ENCODE measurements around the gene GRK4. TPM values are rescaled to one million over a fixed set of nuclear protein-coding genes. Genes with fewer than 3 reads are reported as not detected.

The GRK4 gene
- total and polyA plus RNA-seq, 11 donors: 4.9 to 12.0 (median 9.3) TPM

DNA sequence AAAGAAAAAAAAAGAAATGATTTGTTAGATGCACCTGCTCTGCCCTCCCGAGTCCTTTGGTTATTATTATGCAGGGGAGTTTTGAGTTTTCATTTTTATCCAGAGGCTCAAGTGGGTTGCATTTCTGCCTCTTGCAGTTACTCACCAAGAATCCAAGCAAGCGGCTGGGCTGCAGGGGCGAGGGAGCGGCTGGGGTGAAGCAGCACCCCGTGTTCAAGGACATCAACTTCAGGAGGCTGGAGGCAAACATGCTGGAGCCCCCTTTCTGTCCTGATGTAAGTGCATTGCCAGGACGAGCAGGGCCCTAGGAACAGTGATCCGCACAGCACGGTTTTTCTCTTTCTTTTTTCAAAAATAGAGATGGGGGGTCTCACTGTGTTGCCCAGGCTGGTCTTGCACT is 71.9 kb downstream of the GRK4 start:
- Histone ChIP-seq H3K27me3 (no peaks in the 10 kb centered on the region), H3K4me1 (peaks cover 0 to 20% (median 12%) of the 10 kb centered on the region in 12 donors), H3K9me3 (no peaks in the 10 kb centered on the region), H3K27ac (no peak overlapping the region), H3K4me3 (no peak overlapping the region), H3K36me3 (no peaks in the 10 kb centered on the region)
- ATAC-seq (no peak), DNase-seq (no peak)
- TF ChIP-seq POLR2A (IDR thresholded peaks at IDR 0.05): no peak
- TF ChIP-seq, protein P1, sequence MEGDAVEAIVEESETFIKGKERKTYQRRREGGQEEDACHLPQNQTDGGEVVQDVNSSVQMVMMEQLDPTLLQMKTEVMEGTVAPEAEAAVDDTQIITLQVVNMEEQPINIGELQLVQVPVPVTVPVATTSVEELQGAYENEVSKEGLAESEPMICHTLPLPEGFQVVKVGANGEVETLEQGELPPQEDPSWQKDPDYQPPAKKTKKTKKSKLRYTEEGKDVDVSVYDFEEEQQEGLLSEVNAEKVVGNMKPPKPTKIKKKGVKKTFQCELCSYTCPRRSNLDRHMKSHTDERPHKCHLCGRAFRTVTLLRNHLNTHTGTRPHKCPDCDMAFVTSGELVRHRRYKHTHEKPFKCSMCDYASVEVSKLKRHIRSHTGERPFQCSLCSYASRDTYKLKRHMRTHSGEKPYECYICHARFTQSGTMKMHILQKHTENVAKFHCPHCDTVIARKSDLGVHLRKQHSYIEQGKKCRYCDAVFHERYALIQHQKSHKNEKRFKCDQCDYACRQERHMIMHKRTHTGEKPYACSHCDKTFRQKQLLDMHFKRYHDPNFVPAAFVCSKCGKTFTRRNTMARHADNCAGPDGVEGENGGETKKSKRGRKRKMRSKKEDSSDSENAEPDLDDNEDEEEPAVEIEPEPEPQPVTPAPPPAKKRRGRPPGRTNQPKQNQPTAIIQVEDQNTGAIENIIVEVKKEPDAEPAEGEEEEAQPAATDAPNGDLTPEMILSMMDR (IDR thresholded peaks at IDR 0.05): no peak
- intact Hi-C loops (cut with DNase I): loop anchor here in 7 of 10 donors (2.0 to 10.0 kb wide), 6 partner anchors 58 to 278 kb away; partner anchors contain the start of genes GRK4 (in 2 of the 7), NOP14 (in 2 of the 7) and TNIP2 (in 1 of the 7)
- WGBS, 4 donors: 88 to 95% (median 92%) methylated on average over 8 of the region's 8 CpGs

DNA sequence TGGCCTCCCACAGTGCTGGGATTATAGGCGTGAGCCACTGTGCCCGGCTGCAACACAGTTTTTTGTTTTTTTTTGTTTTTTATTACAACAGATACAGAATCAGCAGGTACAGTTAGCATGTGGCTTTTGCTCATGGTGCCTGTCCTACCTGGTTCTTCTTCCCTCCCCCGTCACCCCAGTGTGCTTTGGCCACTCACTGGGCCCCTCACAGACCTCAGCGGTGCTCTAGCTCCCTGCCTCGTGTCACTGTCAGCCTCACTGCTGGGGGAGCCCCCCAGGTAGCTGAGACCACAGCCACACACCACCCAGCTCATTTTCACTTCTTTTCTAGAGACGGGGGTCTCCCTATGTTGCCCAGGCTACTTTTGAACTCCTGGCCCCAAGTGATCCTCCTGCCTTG is 72.3 kb downstream of the GRK4 start:
- Histone ChIP-seq H3K4me1 (peaks cover 0 to 21% (median 12%) of the 10 kb centered on the region in 12 donors), H3K36me3 (no peaks in the 10 kb centered on the region), H3K4me3 (no peak overlapping the region), H3K9me3 (no peaks in the 10 kb centered on the region), H3K27me3 (no peaks in the 10 kb centered on the region), H3K27ac (no peak overlapping the region)
- ATAC-seq (no peak), DNase-seq (no peak)
- TF ChIP-seq POLR2A (IDR thresholded peaks at IDR 0.05): no peak
- TF ChIP-seq, protein P1 (IDR thresholded peaks at IDR 0.05): no peak
- 87 to 93% (median 90%) methylated on average over 6 of the region's 6 CpGs for WGBS, 4 donors
- intact Hi-C loops (cut with DNase I): loop anchor here in 7 of 10 donors (2.0 to 10.0 kb wide), 7 partner anchors 57 to 279 kb away; partner anchors contain the start of genes GRK4 (in 2 of the 7), NOP14 (in 2 of the 7) and TNIP2 (in 1 of the 7)

DNA sequence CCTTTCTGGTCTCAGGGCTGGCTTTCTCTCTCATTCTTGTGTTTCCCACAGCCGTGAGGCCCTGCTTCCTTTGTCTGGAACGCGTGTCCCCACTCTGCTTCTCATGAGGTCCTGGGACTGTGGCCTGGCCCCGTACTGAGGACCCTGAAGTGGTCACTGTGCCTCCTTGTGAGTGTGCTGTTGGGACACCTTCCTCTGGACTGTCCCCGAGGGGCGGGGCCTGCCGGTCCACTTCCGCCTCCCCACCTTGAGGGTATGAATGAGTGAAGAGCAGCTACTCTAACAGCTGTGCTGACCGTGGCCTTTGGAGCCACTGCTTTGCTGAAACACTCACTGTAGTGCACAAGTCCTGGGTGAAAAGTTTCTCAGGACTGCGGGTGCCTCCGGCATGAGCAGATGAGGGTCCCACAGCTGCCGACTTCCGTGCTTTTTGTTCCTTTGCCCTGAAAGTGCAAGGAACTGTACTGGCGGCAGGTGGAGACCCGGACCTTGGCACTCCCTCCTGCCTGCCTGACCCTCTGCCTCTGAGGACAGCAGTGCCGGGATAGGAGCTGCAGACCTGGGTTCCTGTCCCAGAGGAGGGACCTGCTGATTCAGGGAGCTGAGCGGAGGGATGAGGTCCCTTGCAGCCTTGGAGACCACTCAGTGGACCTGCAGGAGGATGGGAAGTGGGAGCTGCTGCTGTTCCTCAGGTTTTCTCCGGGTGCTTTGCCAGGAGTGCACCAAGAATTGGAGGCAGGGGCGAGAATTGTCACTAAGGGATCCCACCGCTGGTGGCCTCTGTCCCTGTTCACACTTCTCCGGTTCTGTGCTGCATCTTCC is 73.0 kb downstream of the GRK4 start:
- Histone ChIP-seq H3K27ac (no peak overlapping the region), H3K27me3 (no peaks in the 10 kb centered on the region), H3K9me3 (no peaks in the 10 kb centered on the region), H3K4me1 (peaks cover 0 to 27% (median 13%) of the 10 kb centered on the region in 12 donors), H3K36me3 (no peaks in the 10 kb centered on the region), H3K4me3 (no peak overlapping the region)
- ATAC-seq (no peak), DNase-seq (no peak)
- intact Hi-C loops (cut with DNase I): loop anchor here in 7 of 10 donors (2.0 to 10.0 kb wide), 6 partner anchors 58 to 274 kb away; partner anchors contain the start of genes GRK4 (in 2 of the 7) and NOP14 (in 2 of the 7)
- no peak for TF ChIP-seq POLR2A (IDR thresholded peaks at IDR 0.05)
- TF ChIP-seq, protein P1 (IDR thresholded peaks at IDR 0.05): no peak
- 77 to 90% (median 83%) methylated on average over 17 to 21 of the region's 21 CpGs for WGBS, 4 donors

DNA sequence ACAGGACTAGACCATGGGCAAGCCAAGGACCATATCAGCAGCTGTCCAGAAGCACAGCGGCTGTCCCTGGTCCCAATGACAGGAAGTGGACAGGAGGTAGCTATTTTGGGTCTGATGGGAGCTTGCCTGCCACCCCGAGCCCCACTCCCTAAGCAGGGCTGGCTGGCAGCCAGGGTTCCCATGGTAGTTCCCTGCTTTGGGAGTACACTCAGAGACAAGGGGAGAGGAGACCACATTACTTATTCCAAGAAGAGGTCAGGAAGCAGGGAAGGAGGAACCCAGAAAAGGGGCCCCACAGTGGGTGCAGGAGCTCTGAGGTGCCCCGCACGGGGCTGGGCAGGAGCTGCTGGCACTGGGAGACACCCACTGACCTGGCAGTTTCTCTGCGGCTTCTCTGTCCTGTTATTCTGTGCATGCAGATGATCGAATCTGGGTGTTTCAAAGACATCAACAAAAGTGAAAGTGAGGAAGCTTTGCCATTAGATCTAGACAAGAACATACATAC is 74.6 kb downstream of the GRK4 start:
- WGBS, 4 donors: 8 to 18% (median 11%) methylated on average over 6 of the region's 6 CpGs
- Histone ChIP-seq H3K4me1 (peaks cover 0 to 42% (median 23%) of the 10 kb centered on the region in 12 donors), H3K9me3 (no peaks in the 10 kb centered on the region), H3K4me3 (peak overlapping the region in 10 of 12 donors; percentile 12 to 43 (median 34)), H3K36me3 (no peaks in the 10 kb centered on the region), H3K27ac (peak overlapping the region in 8 of 12 donors; percentile 2 to 57 (median 40)), H3K27me3 (no peaks in the 10 kb centered on the region)
- intact Hi-C loops (cut with DNase I): loop anchor here in 7 of 10 donors (2.0 to 10.0 kb wide), 6 partner anchors 59 to 276 kb away; partner anchors contain the start of genes GRK4 (in 2 of the 7) and NOP14 (in 2 of the 7)
- ATAC-seq: peak; percentile 30 to 71 (median 61)
- DNase-seq: peak; percentile 63 to 89 (median 82)
- TF ChIP-seq POLR2A (IDR thresholded peaks at IDR 0.05): no peak
- TF ChIP-seq, protein P1 (IDR thresholded peaks at IDR 0.05): no peak

All from heart left ventricle (tissue), 16 donors.